Measurements from ENCODE around the gene TET1. TPM values are rescaled to one million over a fixed set of nuclear protein-coding genes. Genes with fewer than 3 reads are reported as not detected.
"Not testable (repeated sequence)": the region's sequence is repeated elsewhere in the genome, so short reads cannot be mapped to it uniquely, and the experiment has no call there.

TET1 gene
- total RNA-seq, result under 1 TPM; 0.38 to 0.50 TPM

- ChIA-PET POLR2A (interaction anchor here (0.6 to 2.0 kb wide), 3 partner anchors 38 to 70 kb away, joined by 3 to 6 read pairs (median 5); no protein-coding TSS in a partner anchor), CTCF (no interaction called here)
Measured at GRCh38 chr10:68560186-68560942, at the start of gene TET1. TET1 (plus strand) TSS chr10:68560337; CDS start chr10:68572339, 12,002 bp downstream.

- CTCF ChIA-PET, result interaction anchor here (0.6 kb wide), 1 partner anchor 22 kb away, joined by 3 read pairs; no protein-coding TSS in a partner anchor
- POLR2A ChIA-PET, result not testable (repeated sequence)
Measured at GRCh38 chr10:68516216-68516615, 43.9 kb upstream of the TET1 start.

- ChIA-PET POLR2A (no interaction called here), CTCF (interaction anchor here (0.6 kb wide), 1 partner anchor 22 kb away, joined by 3 read pairs; no protein-coding TSS in a partner anchor)
Measured at GRCh38 chr10:68516766-68517165, 43.4 kb upstream of the TET1 start.

DNA sequence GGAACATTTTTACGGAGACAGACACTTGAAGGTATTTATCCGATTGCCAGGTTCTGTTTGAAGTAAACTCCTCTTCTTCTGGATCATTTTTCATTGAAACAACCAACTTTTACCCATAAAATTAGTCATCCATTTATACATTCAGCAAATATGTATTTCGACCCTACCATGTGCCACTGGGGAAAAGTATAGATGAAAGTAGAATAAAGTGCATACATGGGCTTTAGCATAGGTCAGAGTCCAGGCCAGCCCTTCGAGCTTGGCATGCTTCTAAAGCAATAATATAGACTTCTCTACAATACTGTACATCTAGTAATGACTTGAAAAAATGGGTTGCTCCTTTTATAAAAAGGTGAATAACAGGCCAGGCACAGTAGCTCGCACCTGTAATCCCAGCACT is 42.9 kb upstream of the TET1 start:
- ChIA-PET CTCF (no interaction called here), POLR2A (no interaction called here)

DNA sequence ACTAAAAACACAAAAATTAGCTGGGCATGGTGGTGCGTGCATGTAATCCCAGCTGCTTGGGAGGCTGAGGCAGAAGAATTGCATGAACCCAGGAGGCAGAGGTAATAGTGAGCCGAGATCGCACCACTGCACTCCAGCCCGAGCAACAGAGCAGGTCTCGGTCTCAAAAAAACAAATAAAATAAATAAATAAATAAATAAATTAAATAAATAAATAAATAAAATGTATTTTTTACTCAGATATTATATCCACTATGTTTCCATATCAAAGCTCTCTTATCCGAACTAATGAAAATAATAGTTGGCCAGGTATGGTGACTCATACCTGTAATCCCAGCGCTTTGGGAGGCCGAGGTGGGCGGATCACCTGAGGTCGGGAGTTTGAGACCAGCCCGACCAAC is 41.5 kb upstream of the TET1 start:
- POLR2A ChIA-PET, CTCF ChIA-PET: not testable (repeated sequence)

DNA sequence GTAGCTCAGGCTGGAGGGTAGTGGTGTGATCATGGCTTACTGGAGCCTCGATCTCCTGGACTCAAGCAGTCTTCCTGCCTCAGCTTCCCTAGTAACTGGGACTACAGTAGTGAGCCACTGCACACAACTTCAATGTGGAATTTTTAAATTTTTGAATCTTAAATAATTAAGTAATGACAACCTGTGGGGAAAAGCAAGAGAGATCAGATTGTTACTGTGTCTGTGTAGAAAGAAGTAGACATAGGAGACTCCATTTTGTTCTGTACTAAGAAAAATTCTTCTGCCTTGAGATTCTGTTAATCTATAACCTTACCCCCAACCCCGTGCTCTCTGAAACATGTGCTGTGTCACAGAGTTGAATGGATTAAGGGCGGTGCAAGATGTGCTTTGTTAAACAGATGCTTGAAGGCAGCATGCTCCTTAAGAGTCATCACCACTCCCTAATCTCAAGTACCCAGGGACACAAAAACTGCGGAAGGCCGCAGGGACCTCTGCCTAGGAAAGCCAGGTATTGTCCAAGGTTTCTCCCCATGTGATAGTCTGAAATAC is 34.6 kb upstream of the TET1 start:
- CTCF ChIA-PET, result not testable (repeated sequence)
- POLR2A ChIA-PET, result interaction anchor here (1.2 kb wide), 1 partner anchor 96 kb away, joined by 7 read pairs; no protein-coding TSS in a partner anchor

DNA sequence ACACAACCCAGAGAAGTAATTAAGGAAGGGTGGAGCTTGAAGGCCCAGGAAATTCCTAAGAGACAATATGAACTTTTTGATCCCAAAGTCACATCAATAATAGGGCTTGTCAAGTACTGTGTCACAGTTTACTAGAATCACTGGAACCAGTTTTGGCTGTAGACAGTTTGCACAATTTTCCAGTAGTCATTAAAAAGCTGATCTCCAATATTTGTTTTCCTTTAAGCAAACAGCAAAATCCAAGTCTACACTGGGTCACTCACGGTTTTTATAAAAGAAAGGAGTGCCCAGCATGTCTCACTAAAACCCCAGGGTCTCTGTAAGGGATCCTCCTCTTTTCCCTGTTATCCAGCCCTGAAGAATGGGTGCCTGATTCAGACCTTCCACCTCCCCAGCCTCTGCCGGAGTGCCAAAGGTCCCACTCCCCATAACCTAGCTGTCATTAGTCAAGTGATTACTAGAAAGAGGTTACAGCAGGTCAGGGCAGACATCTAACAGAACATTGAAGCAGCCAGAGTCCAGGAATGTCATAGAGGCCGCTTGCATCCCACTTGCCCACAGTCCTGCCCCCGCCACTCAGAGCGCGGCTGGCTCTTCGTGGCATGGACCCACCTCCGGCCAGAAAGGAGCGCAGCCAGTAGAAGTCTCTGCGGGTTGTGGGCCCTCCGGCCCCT is 33.4 kb upstream of the TET1 start:
- CTCF ChIA-PET, result no interaction called here
- POLR2A ChIA-PET, result no interaction called here

- ChIA-PET CTCF (no interaction called here), POLR2A (no interaction called here)
Measured at GRCh38 chr10:68536973-68537372, 23.2 kb upstream of the TET1 start.

DNA sequence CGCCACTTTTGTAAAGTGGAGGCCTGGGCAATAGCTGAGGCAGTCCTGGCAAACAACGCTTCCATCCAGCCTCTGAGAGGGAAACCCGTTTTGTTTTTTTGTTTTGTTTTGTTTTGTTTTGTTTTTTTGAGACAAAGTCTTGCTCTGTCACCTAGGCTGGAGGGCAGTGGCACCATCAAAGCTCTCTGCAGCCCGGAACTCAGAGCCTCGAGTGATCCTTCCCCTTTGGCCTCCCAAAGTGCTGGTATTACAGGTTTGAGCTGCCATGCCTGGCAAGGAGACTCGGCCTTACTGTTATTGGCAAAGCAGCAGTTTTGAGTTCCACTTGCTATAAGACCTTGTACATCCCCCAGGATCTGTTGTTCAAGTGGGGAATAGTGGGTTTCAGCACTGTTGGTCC is 22.3 kb upstream of the TET1 start:
- CTCF ChIA-PET, result interaction anchor here (0.6 kb wide), 1 partner anchor 346 kb away, joined by 3 read pairs; no protein-coding TSS in a partner anchor
- POLR2A ChIA-PET, result no interaction called here

DNA sequence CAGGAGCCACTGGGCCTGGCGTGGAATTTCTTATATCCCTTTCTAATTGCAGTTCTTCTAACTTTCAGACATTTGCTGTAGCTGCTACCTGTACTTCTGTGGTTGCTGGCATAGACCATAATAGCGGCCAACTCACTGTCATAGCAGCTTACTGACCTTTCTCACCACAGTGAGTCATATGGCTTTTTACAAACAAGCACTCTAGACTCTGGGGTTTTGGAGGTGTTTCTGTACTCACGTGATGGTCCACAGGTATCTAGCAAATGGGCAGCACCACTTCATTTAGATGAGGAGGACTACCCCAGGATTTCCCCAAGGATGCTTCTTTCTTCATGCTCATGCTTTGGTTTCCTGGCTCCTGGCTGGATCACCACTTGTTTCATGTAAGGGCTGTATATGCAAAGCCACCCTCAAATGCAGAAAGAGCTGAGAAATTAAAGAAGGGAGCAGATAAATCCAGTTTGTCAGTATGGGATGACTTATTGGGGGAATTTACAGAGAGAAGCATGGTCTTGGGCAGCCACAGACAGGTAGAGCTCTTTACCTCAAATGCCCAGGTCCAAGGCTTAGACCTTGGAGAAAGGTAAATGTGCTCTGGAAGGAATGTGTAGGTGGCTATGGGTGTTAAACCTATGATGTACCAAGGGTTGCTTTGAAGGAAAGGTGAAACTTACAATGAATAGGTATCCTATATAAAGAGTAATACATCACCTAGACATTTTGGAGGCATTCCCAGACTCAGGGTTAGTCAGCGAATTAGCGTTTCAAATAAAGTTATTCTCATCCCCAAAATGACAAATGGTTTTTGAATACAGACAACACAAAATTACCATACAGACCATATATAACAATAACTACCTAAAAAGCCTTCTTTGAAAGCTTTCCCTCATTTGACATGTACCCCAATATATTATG is 16.9 kb upstream of the TET1 start:
- ChIA-PET POLR2A (interaction anchor here (1.2 kb wide), 1 partner anchor 15 kb away, joined by 3 read pairs; the partner anchor contains the start of gene SLC25A16), CTCF (no interaction called here)

DNA sequence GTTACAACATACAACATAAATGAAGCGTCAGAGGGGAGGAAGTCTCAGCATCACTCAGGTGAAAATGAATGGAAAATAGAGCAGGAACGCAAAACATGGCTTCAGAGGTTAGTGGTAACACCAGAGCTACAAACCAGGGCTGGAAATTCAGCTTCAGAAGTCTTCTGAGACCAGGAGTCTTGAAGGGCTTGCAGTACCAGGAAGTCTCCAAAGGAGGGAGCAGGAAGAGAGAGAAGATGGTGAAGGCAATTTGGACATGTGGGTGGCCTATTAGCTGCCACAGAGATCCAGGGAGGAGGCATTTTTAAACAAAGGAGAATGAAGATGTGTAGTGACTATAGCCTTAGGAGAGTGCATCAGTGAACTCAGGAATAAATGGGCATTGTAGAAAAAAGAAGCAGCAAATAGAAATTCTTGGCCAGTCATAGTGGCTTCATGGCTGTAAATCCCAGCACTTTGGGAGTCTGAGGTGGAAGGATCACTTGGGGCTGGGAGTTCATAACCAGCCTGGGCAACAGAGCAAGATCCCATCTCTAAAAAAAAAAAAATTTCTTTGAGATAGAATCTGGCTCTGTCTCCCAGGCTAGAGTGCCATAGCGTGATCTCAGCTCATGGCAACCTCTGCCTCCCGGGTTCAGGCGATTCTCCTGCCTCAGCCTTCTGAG is 9.3 kb upstream of the TET1 start:
- ChIA-PET POLR2A (no interaction called here), CTCF (interaction anchor here (0.6 to 1.0 kb wide), 4 partner anchors 35 to 348 kb away, joined by 3 read pairs; no protein-coding TSS in a partner anchor)

- ChIA-PET POLR2A (no interaction called here), CTCF (interaction anchor here (1.2 kb wide), 1 partner anchor 11 kb away, joined by 4 read pairs; no protein-coding TSS in a partner anchor)
Measured at GRCh38 chr10:68553138-68553537, 7.0 kb upstream of the TET1 start.

DNA sequence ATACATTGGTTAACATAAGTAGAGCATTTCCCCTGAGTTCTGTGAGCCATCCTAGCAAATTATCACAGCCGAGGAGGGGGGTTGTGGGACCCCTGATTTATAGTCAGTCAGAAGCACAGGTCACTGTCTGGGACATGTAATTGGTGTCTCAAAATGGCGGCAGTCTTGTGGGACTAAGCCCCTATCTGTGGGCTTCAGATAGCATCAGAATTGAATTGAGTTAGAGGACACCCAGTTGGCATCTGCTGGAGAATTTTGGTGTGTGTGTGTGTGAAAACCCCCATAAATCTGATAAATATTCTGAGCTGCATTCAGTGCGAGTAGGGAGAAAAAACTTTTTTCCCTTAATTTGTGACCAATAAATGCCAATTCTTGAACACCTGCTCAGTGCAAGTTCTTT is 6.5 kb upstream of the TET1 start:
- POLR2A ChIA-PET, result no interaction called here
- CTCF ChIA-PET, result interaction anchor here (0.6 kb wide), 1 partner anchor 344 kb away, joined by 3 read pairs; no protein-coding TSS in a partner anchor

DNA sequence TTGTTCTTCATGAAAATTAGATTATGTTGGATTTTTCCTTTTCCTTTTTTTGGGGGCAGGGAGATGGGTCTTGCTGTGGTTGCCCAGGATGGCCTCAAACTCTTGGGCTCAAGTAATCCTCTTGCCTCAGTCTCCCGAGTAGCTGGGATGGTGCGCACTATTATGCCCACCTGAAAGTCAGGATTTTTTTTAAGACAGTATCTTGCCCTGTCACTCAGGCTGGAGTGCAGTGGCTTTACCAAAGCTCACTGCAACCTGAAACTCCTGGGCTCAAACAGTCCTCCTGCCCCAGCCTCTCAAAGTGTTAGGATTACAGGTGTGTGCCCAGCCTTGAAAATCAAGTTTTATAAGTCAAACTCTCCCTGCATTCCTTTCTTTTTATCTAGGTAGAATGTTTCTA is 1.7 kb upstream of the TET1 start:
- POLR2A ChIA-PET, result no interaction called here
- CTCF ChIA-PET, result no interaction called here

DNA sequence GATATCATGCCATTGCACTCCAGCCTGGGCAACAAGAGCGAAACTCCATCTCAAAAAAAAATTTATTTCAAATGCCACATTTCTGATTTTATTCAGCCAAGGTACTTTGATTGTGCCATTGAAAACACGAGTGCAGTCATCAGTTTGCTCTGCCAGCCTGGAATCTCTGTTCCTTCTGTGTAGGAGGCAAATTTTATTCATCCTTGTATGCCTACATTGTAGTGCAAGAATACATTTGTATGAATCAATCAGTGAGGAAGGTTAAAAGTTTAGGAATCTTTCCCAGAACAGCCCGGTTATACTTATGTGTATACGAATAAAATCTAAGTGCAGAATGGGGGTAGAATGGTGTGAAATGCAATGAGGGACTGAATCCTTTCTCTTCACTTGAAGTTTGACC is 886 bp upstream of the TET1 start:
- ChIA-PET CTCF (no interaction called here), POLR2A (interaction anchor here (1.1 kb wide), 1 partner anchor 40 kb away, joined by 3 read pairs; no protein-coding TSS in a partner anchor)

GRCh38 chr10:68559841-68560185 is 324 bp upstream of the TET1 start:
- ChIA-PET CTCF (no interaction called here), POLR2A (interaction anchor here (0.6 to 2.0 kb wide), 3 partner anchors 39 to 69 kb away, joined by 3 to 6 read pairs (median 5); no protein-coding TSS in a partner anchor)

GRCh38 chr10:68560943-68561864 is 1.1 kb downstream of the TET1 start:
- CTCF ChIA-PET, result interaction anchor here (1.8 kb wide), 1 partner anchor 32 kb away, joined by 5 read pairs; no protein-coding TSS in a partner anchor
- POLR2A ChIA-PET, result interaction anchor here (2.0 kb wide), 1 partner anchor 39 kb away, joined by 6 read pairs; no protein-coding TSS in a partner anchor

Measured in activated CD8-positive, alpha-beta memory T cell treated with anti-CD3 and anti-CD28 coated beads for 36 hours (primary cell).